ENCODE data around the gene BRICD5.
"Not testable (repeated sequence)": the region's sequence is repeated elsewhere in the genome, so short reads cannot be mapped to it uniquely, and the experiment has no call there.

BRICD5 gene

GRCh38 chr16:2210386-2211365 is at the start of gene BRICD5:
Gene BRICD5 (minus strand): TSS chr16:2210863. CDS start chr16:2210833, 30 bp downstream.
- no peak for DNase-seq

- DNase-seq, result no peak
These were observed 49.6 kb upstream of the BRICD5 start for GRCh38 chr16:2260250-2260649.

GRCh38 chr16:2258530-2258929 is 47.9 kb upstream of the BRICD5 start:
- DNase-seq, result not testable (repeated sequence)

- DNase-seq, result no peak
These were observed 47.1 kb upstream of the BRICD5 start for GRCh38 chr16:2257726-2258125.

GRCh38 chr16:2256531-2257140 is 46.0 kb upstream of the BRICD5 start:
- no peak for DNase-seq

- DNase-seq, result no peak
These were observed 42.6 kb upstream of the BRICD5 start for GRCh38 chr16:2253293-2253692.

GRCh38 chr16:2252806-2253148 is 42.1 kb upstream of the BRICD5 start:
- DNase-seq, result no peak

GRCh38 chr16:2251296-2252111 is 40.8 kb upstream of the BRICD5 start, which contains the start of gene ECI1:
Gene ECI1 (minus strand): TSS chr16:2251587. CDS start chr16:2251566, 21 bp downstream.
- peak; percentile 82 for DNase-seq

- peak; percentile 63 for DNase-seq
These were observed 40.1 kb upstream of the BRICD5 start for GRCh38 chr16:2250652-2251295.

GRCh38 chr16:2246301-2246885 is 35.7 kb upstream of the BRICD5 start:
- no peak for DNase-seq

- DNase-seq, result no peak
These were observed 34.5 kb upstream of the BRICD5 start for GRCh38 chr16:2244926-2245795.

- no peak for DNase-seq
These were observed 33.6 kb upstream of the BRICD5 start for GRCh38 chr16:2244301-2244700.

GRCh38 chr16:2243781-2244180 is 33.1 kb upstream of the BRICD5 start:
- no peak for DNase-seq

- DNase-seq, result no peak
These were observed 32.4 kb upstream of the BRICD5 start for GRCh38 chr16:2243031-2243528.

- no peak for DNase-seq
These were observed 31.9 kb upstream of the BRICD5 start for GRCh38 chr16:2242598-2242997.

GRCh38 chr16:2240331-2240730 is 29.7 kb upstream of the BRICD5 start:
- DNase-seq, result not testable (repeated sequence)

- no peak for DNase-seq
These were observed 28.4 kb upstream of the BRICD5 start for GRCh38 chr16:2238838-2239675.

- no peak for DNase-seq
These were observed 27.6 kb upstream of the BRICD5 start for GRCh38 chr16:2238150-2238837.

- DNase-seq, result no peak
These were observed 27.0 kb upstream of the BRICD5 start for GRCh38 chr16:2237493-2238149.

Data from activated naive CD4-positive, alpha-beta T cell treated with Interleukin-2 at 50 U/mL for 16 hours (primary cell).